HepG2 (cell line): ENCODE data around the gene APCDD1L. TPM values are rescaled to one million over a fixed set of nuclear protein-coding genes. Genes with fewer than 3 reads are reported as not detected.

Experiments used
- ATAC-seq: fragments of 200-7000 bp; cut with Tn5 transposase; 3 replicates; pipeline ENCODE4 v1.9.1; 2020; ENCODE audit warnings: mild to moderate bottlenecking, moderate library complexity
- BruUV-seq: library from RNA; stranded (reverse); fragments of 400-500 nt; replicated peaks from 2 replicates; lab custom pipeline; 2021; lab: Mats Ljungman, UMichigan
- CTCF ChIA-PET: fragments of 300-600 bp; formaldehyde crosslinking; extraction: SDS; loops from one replicate; lab custom pipeline; 2021; ENCODE audit warnings: low total read pairs, inconsistent platforms, low intra/inter-chr PET ratio; lab: Yijun Ruan, JAX
- POLR2A ChIA-PET: fragments of 350-600 bp; sonication (Branson Sonifier 250); formaldehyde crosslinking; loops from one replicate; lab custom pipeline; 2020; ENCODE audit warnings: antibody characterized with exemption, inconsistent platforms; lab: Yijun Ruan, JAX
- DNase-seq: peaks from one replicate; pipeline ENCODE4 v3.0.0-alpha.2; 2015; ENCODE audit warnings: low spot score
- FAIRE-seq: peaks from 3 replicates; lab custom pipeline; 2011; peaks lifted over from hg19 to GRCh38; lab: Jason Lieb, UNC
- H2AFZ ChIP-seq: one replicate; pipeline ENCODE4 v1.6.1; 2011; ENCODE audit warnings: low read length, inconsistent platforms
- H3K27ac ChIP-seq: fragments of 300-600 bp; 3 replicates; pipeline ENCODE4 v1.8.0; 2011; ENCODE audit warnings: mixed run types, mild to moderate bottlenecking, mixed read lengths, low read length, inconsistent platforms; ENCODE audit not compliant: insufficient read depth; ENCODE audit errors: extremely low read length
- H3K27me3 ChIP-seq, 2 experiments: fragments of 200-600 bp in 1 of 2; 2 replicates in 1 of 2; 3 replicates in 1 of 2; pipeline versions ENCODE4 v1.6.0 to v1.8.0; 2011; ENCODE audit warnings: low read length in 2 of 2, mild to moderate bottlenecking in 2 of 2, moderate library complexity in 2 of 2, inconsistent platforms in 1 of 2; ENCODE audit not compliant: insufficient read depth in 2 of 2, control insufficient read depth in 1 of 2
- H3K36me3 ChIP-seq, 2 experiments: fragments of 200-600 bp in 1 of 2; replicated peaks in 1 of 2; 2 replicates in 1 of 2; 3 replicates in 1 of 2; pipeline versions ENCODE4 v1.5.1 to v1.8.0; 2011; ENCODE audit warnings: low read length in 2 of 2, inconsistent platforms in 1 of 2; ENCODE audit not compliant: insufficient read depth in 2 of 2, control insufficient read depth in 1 of 2
- H3K4me1 ChIP-seq: 2 replicates; pipeline ENCODE4 v1.5.1; 2012; ENCODE audit warnings: low read length, inconsistent platforms; ENCODE audit not compliant: insufficient read depth
- H3K4me2 ChIP-seq: 2 replicates; pipeline ENCODE4 v1.6.0; 2011; ENCODE audit warnings: low read depth, low read length, inconsistent platforms
- H3K4me3 ChIP-seq, 3 experiments: fragments of 200-600 bp in 1 of 3; sonication (generic), shearing (Covaris generic) in 1 of 3; replicated peaks in 1 of 3; 2 replicates each; pipeline ENCODE4 v1.5.1; 2011 to 2016; ENCODE audit warnings: low read length in 3 of 3, inconsistent platforms in 2 of 3, low read depth in 2 of 3, mild to moderate bottlenecking in 2 of 3, control low read depth in 1 of 3, mixed read lengths in 1 of 3; ENCODE audit not compliant: insufficient read depth in 1 of 3
- H3K79me2 ChIP-seq: one replicate; pipeline ENCODE4 v1.6.1; 2011; ENCODE audit warnings: low read length, inconsistent platforms; ENCODE audit not compliant: insufficient read depth
- H3K9ac ChIP-seq: 2 replicates; pipeline ENCODE4 v1.6.0; 2011; ENCODE audit warnings: mild to moderate bottlenecking, low read depth, low read length, inconsistent platforms; ENCODE audit not compliant: insufficient read depth
- H3K9me3 ChIP-seq: 2 replicates; pipeline ENCODE4 v1.5.1; 2012; ENCODE audit warnings: mild to moderate bottlenecking, low read length
- H4K20me1 ChIP-seq: 2 replicates; pipeline ENCODE4 v1.6.0; 2011; ENCODE audit warnings: inconsistent platforms, mild to moderate bottlenecking, low read length, moderate library complexity; ENCODE audit not compliant: insufficient read depth
- ETS1 ChIP-seq: sonication (generic); formaldehyde crosslinking; IDR thresholded peaks from 2 replicates; pipeline ENCODE4 v1.4.0; 2020; ENCODE audit warnings: missing genetic modification reagents
- MZF1 ChIP-seq: sonication (generic); formaldehyde crosslinking; IDR thresholded peaks from 2 replicates; pipeline ENCODE4 v1.8.1; 2023; ENCODE audit warnings: mild to moderate bottlenecking, missing genetic modification reagents, borderline replicate concordance
- PHF5A ChIP-seq: IDR thresholded peaks from one replicate; pipeline ENCODE4 v1.6.1; 2018; ENCODE audit warnings: low read depth, missing genetic modification reagents; ENCODE audit not compliant: unreplicated experiment
- RBM22 ChIP-seq: fragments of 200-400 bp; formaldehyde crosslinking; optimal IDR thresholded peaks from 2 replicates; pipeline ENCODE3; 2017; ENCODE audit warnings: mild to moderate bottlenecking, low read length, moderate library complexity
- STAT5B ChIP-seq: sonication (generic); formaldehyde crosslinking; IDR thresholded peaks from 2 replicates; pipeline ENCODE4 v1.4.0; 2020; ENCODE audit warnings: missing genetic modification reagents
- TIGD3 ChIP-seq: sonication (generic); formaldehyde crosslinking; IDR thresholded peaks from 2 replicates; pipeline ENCODE4 v1.5.1; 2020; ENCODE audit warnings: mild to moderate bottlenecking, missing genetic modification reagents, borderline replicate concordance
- ZHX1 ChIP-seq: sonication (generic); formaldehyde crosslinking; IDR thresholded peaks from 2 replicates; pipeline ENCODE4 v1.8.1; 2022; ENCODE audit warnings: low read depth, mild to moderate bottlenecking, missing genetic modification reagents
- ZNF30 ChIP-seq: sonication (generic); formaldehyde crosslinking; IDR thresholded peaks from 2 replicates; pipeline ENCODE4 v1.5.0; 2020; ENCODE audit warnings: mild to moderate bottlenecking, missing genetic modification reagents
- ZNF572 ChIP-seq: sonication (generic); formaldehyde crosslinking; IDR thresholded peaks from 2 replicates; pipeline ENCODE4 v1.5.1; 2020; ENCODE audit warnings: mild to moderate bottlenecking, missing genetic modification reagents
- ZNF687 ChIP-seq: sonication (generic); formaldehyde crosslinking; IDR thresholded peaks from 2 replicates; pipeline ENCODE4 v1.5.1; 2020; ENCODE audit warnings: mild to moderate bottlenecking, missing genetic modification reagents, moderate library complexity
- WGBS: methylation state at CpG from one replicate; pipeline ENCODE4 v1.1.6; 2017; ENCODE audit warnings: low lambda C conversion rate; 5-methylcytosine and 5-hydroxymethylcytosine counted together
- in situ Hi-C: cut with HindIII; loops from 2 replicates; pipeline ENCODE4 v1.10.0; 2017; ENCODE audit warnings: low pct_unique_long_range_greater_than_20kb; ENCODE audit not compliant: extremely low pct_ligation_motif_present
- intact Hi-C: fragments of 100-400 bp; cut with micrococcal nuclease; formaldehyde crosslinking; loops from one replicate; pipeline ENCODE4 v1.10.0; 2022; ENCODE audit not compliant: unreplicated experiment
- polyA plus RNA-seq, 8 experiments: library from polyadenylated mRNA; depleted of rRNA in 3 of 8; stranded (reverse) in 7 of 8; unstranded in 1 of 8; fragments of >200 nt; fragmentation: Illumina TruSeq in 4 of 8; extraction: Trizol in 4 of 8; gene quantifications; 2 replicates each; pipeline versions ENCODE4 v1.2.1 to v1.2.3, GENCODE V29; 2011 to 2016; ENCODE audit warnings: low read depth in 4 of 8, missing spikeins in 1 of 8, mixed read lengths in 1 of 8; ENCODE audit not compliant: insufficient read depth in 1 of 8
- total RNA-seq, 5 experiments: library from RNA; depleted of rRNA; stranded (reverse); fragments of >200 nt; fragmentation: Illumina TruSeq; extraction: Trizol; gene quantifications; 2 replicates each; pipeline ENCODE4 v1.2.3, GENCODE V29; 2016; ENCODE audit warnings: low read depth in 1 of 5

APCDD1L gene
- total and polyA plus RNA-seq, 2 of the 13 experiments (the other 11 are each of a cell fraction or from before 2014, with no cell fraction given) = not detected

GRCh38 chr20:58449681-58450221 lies 65.4 kb downstream of the APCDD1L start (continued):
- no peak for TF ChIP-seq ZNF30 (CRISPR knock-in tag)
- TF ChIP-seq TIGD3 (CRISPR knock-in tag) = no peak
- TF ChIP-seq ZNF687 (CRISPR knock-in tag) = no peak
- TF ChIP-seq PHF5A = no peak
- TF ChIP-seq, all 625 proteins: peak for 0

GRCh38 chr20:58448958-58449357 lies 66.2 kb downstream of the APCDD1L start:
- in situ Hi-C loops = loop anchor here (5.0 kb wide), 1 partner anchor 202 kb away; no protein-coding TSS in a partner anchor
- no peaks in the 10 kb centered on the region for H3K79me2 ChIP-seq
- 90% methylated on average over 4 of the region's 4 CpGs for WGBS
- H3K9me3 ChIP-seq = peaks cover under 1% of the 10 kb centered on the region; the same call in 1 of the 2 replicates
- H3K4me3 ChIP-seq = no peak overlapping the region
- FAIRE-seq (no peak), DNase-seq (no peak), ATAC-seq (no peak)
- no peak overlapping the region for H2AFZ ChIP-seq
- H3K9ac ChIP-seq = no peak overlapping the region
- no TSS peak for BruUV-seq
- H3K4me1 ChIP-seq = no peaks in the 10 kb centered on the region
- H3K27me3 ChIP-seq = no peaks in the 10 kb centered on the region
- no peak for TF ChIP-seq ZNF572
- no peak for TF ChIP-seq ETS1 (CRISPR knock-in tag)
- peak; percentile 63 for TF ChIP-seq RBM22
- TF ChIP-seq ZHX1 (CRISPR knock-in tag) = no peak
- TF ChIP-seq MZF1 (CRISPR knock-in tag) = no peak
- TF ChIP-seq STAT5B (CRISPR knock-in tag) = no peak
- H3K36me3 ChIP-seq = peaks cover 16 to 34% of the 10 kb centered on the region in 2 experiments; a peak in 4 of 5 replicates
- CTCF ChIA-PET = interaction anchor here (3.8 kb wide), 1 partner anchor 202 kb away, joined by 43 read pairs; no protein-coding TSS in a partner anchor
- no peak overlapping the region for H3K4me2 ChIP-seq
- POLR2A ChIA-PET = no interaction called here
- intact Hi-C loops = no loop called here
- no peaks in the 10 kb centered on the region; the same call in 1 of the 2 replicates for H4K20me1 ChIP-seq
- no peak overlapping the region for H3K27ac ChIP-seq
